Breast epithelium (tissue), 3 donors: ENCODE data around the gene INAFM2.

Experiments
- CTCF ChIP-seq, 3 donors: fragments of 450-650 bp; IDR thresholded peaks; one replicate each; pipeline ENCODE4 v1.5.1; 2016 to 2017; ENCODE audit warnings: antibody characterized with exemption in 3 of 3, mild to moderate bottlenecking in 3 of 3, moderate library complexity in 3 of 3
- POLR2AphosphoS5 ChIP-seq, 3 donors: sonication (generic); formaldehyde crosslinking; IDR thresholded peaks; one replicate each; pipeline ENCODE4 v1.6.1; 2017; ENCODE audit warnings: antibody characterized with exemption in 3 of 3

GRCh38 chr15:40312370-40313158 lies 10.9 kb upstream of the INAFM2 start:
- TF ChIP-seq CTCF (IDR thresholded peaks at IDR 0.05) (no peak), POLR2AphosphoS5 (IDR thresholded peaks at IDR 0.05) (no peak)
